ENCODE results near the gene CBFA2T3. TPM values are rescaled to one million over a fixed set of nuclear protein-coding genes. Genes with fewer than 3 reads are reported as not detected.

CBFA2T3 gene
- total RNA-seq, 1 experiment from 2014 or later: 2.9 TPM

GRCh38 chr16:88844419-88845036, 132.5 kb downstream of the CBFA2T3 start:
- Histone ChIP-seq H3K14ac (ENCODE audit: insufficient read depth, low read length) (no peak overlapping the region), H3K9ac (ENCODE audit: extremely low read depth, insufficient read length, low read length) (no peak overlapping the region)

More at GRCh38 chr16:88844419-88845036, 132.5 kb downstream of the CBFA2T3 start:
- H3K79me2 ChIP-seq (ENCODE audit: insufficient read depth, low read length): no peaks in the 10 kb centered on the region
- Mint-ChIP-seq H3K4me1 (no peaks in the 10 kb centered on the region), H3K36me3 (ENCODE audit: insufficient read depth in 1 of 3, low read depth in 3 of 3) (peaks cover 4 to 6% (median 6%) of the 10 kb centered on the region in 3 experiments; a peak in 6 of 7 replicates), H3K4me3 (no peak overlapping the region), H3K27ac (peak overlapping the region in 1 of 3 experiments; percentile 91; a peak in 2 of 7 replicates), H3K27me3 (ENCODE audit: low read depth) (no peaks in the 10 kb centered on the region), H3K9me3 (no peaks in the 10 kb centered on the region)
- H2BK12ac ChIP-seq (ENCODE audit: insufficient read length, low read depth, low read length): no peak overlapping the region
- no peak overlapping the region for H2BK15ac ChIP-seq (ENCODE audit: low read depth, low read length)
- H3K9me3 ChIP-seq (ENCODE audit: control insufficient read depth, low read depth, low read length): no peaks in the 10 kb centered on the region
- no peaks in the 10 kb centered on the region for H3K23me2 ChIP-seq (ENCODE audit: insufficient read length, low read depth, low read length, poor library complexity, severe bottlenecking)
- H2AFZ ChIP-seq (ENCODE audit: low read length): no peak overlapping the region
- H2AK5ac ChIP-seq (ENCODE audit: insufficient read length, low read length): no peak overlapping the region
- H3K4me2 ChIP-seq (ENCODE audit: insufficient read depth, insufficient read length, low read length): no peak overlapping the region
- H3K23ac ChIP-seq (ENCODE audit: insufficient read length, low read depth, low read length): no peak overlapping the region
- no peak overlapping the region for H3T11ph ChIP-seq (ENCODE audit: low read length)
- H2BK20ac ChIP-seq (ENCODE audit: low read depth, low read length, poor library complexity, severe bottlenecking): no peak overlapping the region
- no peak overlapping the region for H3K27ac ChIP-seq (ENCODE audit: insufficient read length, low read depth, low read length)
- TF ChIP-seq, protein P1, sequence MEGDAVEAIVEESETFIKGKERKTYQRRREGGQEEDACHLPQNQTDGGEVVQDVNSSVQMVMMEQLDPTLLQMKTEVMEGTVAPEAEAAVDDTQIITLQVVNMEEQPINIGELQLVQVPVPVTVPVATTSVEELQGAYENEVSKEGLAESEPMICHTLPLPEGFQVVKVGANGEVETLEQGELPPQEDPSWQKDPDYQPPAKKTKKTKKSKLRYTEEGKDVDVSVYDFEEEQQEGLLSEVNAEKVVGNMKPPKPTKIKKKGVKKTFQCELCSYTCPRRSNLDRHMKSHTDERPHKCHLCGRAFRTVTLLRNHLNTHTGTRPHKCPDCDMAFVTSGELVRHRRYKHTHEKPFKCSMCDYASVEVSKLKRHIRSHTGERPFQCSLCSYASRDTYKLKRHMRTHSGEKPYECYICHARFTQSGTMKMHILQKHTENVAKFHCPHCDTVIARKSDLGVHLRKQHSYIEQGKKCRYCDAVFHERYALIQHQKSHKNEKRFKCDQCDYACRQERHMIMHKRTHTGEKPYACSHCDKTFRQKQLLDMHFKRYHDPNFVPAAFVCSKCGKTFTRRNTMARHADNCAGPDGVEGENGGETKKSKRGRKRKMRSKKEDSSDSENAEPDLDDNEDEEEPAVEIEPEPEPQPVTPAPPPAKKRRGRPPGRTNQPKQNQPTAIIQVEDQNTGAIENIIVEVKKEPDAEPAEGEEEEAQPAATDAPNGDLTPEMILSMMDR (conservative IDR thresholded peaks at IDR 0.05): peak; percentile 55
- H4K91ac ChIP-seq (ENCODE audit: insufficient read length, low read depth, low read length): no peak overlapping the region
- no peaks in the 10 kb centered on the region for H4K20me1 ChIP-seq (ENCODE audit: control insufficient read depth, insufficient read depth, insufficient read length)
- H3K56ac ChIP-seq (ENCODE audit: insufficient read length, low read depth, low read length): no peak overlapping the region
- no peak overlapping the region for H3K4ac ChIP-seq (ENCODE audit: low read depth, low read length)
- H3K27me3 ChIP-seq (ENCODE audit: insufficient read depth, low read length): no peaks in the 10 kb centered on the region
- no peak overlapping the region for H3K18ac ChIP-seq (ENCODE audit: insufficient read length, low read depth, low read length)
- WGBS (ENCODE audit: extremely low coverage, insufficient read length, low lambda C conversion rate): no CpG with 5 or more reads among the region's 11 CpGs
- no peaks in the 10 kb centered on the region for H3K4me1 ChIP-seq (ENCODE audit: insufficient read depth, low read length)
- H4K8ac ChIP-seq (replicated peaks; ENCODE audit: insufficient read length, low read depth, low read length): no peak overlapping the region
- H4K5ac ChIP-seq (ENCODE audit: insufficient read length, low read depth, low read length): no peak overlapping the region
- no peak overlapping the region for H2BK120ac ChIP-seq (ENCODE audit: low read depth, low read length, poor library complexity, severe bottlenecking)
- DNase-seq: peak; percentile 53
- no peaks in the 10 kb centered on the region for H3K79me1 ChIP-seq (ENCODE audit: insufficient read depth, low read depth, low read length, poor library complexity, severe bottlenecking)
- no peak overlapping the region for H2BK5ac ChIP-seq (ENCODE audit: insufficient read length, low read length)

Measured in H9 (cell line).